HUES64 (cell line): ENCODE results near the gene CACNG8. TPM values are rescaled to one million over a fixed set of nuclear protein-coding genes. Genes with fewer than 3 reads are reported as not detected.

Experiments used
- H3K27ac ChIP-seq: 2 replicates; pipeline ENCODE4 v1.7.0; 2013; ENCODE audit warnings: low read depth, low read length, inconsistent platforms
- H3K27me3 ChIP-seq: 2 replicates; pipeline ENCODE4 v1.6.1; 2013; ENCODE audit warnings: mild to moderate bottlenecking, low read length; ENCODE audit not compliant: insufficient read depth
- H3K36me3 ChIP-seq: 2 replicates; pipeline ENCODE4 v1.6.1; 2013; ENCODE audit warnings: mild to moderate bottlenecking, low read length; ENCODE audit not compliant: insufficient read depth
- H3K4me1 ChIP-seq: 2 replicates; pipeline ENCODE4 v1.6.1; 2013; ENCODE audit warnings: mild to moderate bottlenecking, low read length, moderate library complexity; ENCODE audit not compliant: insufficient read depth
- H3K4me3 ChIP-seq: 2 replicates; pipeline ENCODE4 v1.5.1; 2013; ENCODE audit warnings: mild to moderate bottlenecking, low read length, moderate library complexity
- H3K9ac ChIP-seq: 2 replicates; pipeline ENCODE4 v1.6.1; 2013; ENCODE audit warnings: mild to moderate bottlenecking, low read depth, low read length
- H3K9me3 ChIP-seq: 2 replicates; pipeline ENCODE4 v1.6.1; 2013; ENCODE audit warnings: low read depth, low read length; ENCODE audit not compliant: insufficient read depth
- WGBS: fragments of 150-250, 120-280 bp; methylation state at CpG from one replicate; pipeline ENCODE4 v1.1.7; 2013; ENCODE audit warnings: missing lambda C conversion rate; 5-methylcytosine and 5-hydroxymethylcytosine counted together
- polyA plus RNA-seq, 2 experiments: library from polyadenylated mRNA; stranded (reverse); fragments of 50-300 nt; gene quantifications; one replicate each; pipeline ENCODE4 v1.2.3, GENCODE V29; 2013

The CACNG8 gene
- polyA plus RNA-seq (2013, experiment 1 of 2), result 1.6 TPM
- polyA plus RNA-seq (2013, experiment 2 of 2), result 2.5 TPM

DNA sequence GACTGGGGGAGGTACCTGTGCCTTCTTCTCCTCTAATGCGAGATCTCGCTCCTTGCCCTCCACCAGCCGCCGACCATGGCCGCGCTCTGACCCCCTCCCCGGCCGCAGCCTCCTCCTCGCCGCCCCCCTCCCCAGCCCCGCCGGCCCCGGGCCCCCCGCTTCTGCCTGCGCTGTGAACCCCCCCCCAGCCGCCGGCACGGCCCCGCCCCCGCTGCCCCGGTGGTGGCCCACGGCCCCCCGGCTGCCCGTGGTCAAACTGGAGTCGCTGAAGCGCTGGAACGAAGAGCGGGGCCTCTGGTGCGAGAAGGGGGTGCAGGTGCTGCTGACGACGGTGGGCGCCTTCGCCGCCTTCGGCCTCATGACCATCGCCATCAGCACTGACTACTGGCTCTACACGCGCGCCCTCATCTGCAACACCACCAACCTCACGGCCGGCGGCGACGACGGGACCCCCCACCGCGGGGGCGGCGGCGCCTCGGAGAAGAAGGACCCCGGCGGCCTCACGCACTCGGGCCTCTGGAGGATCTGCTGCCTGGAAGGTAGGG is at the start of gene CACNG8:
CACNG8 (plus strand) TSS at position 51 of the 545 bp plus-strand sequence.
- H3K4me3 ChIP-seq, result peak within 1 kb of the TSS; percentile 59
- WGBS, result 4% methylated on average over 42 of the region's 55 CpGs
- peaks cover 41% of the 10 kb centered on the region for H3K27me3 ChIP-seq
- peaks cover 22% of the 10 kb centered on the region for H3K36me3 ChIP-seq
- H3K4me1 ChIP-seq, result peaks cover 8% of the 10 kb centered on the region; the same call in 1 of the 2 replicates
- no peaks in the 10 kb centered on the region for H3K9me3 ChIP-seq
- H3K27ac ChIP-seq, result no peak within 1 kb of the TSS
- no peak within 1 kb of the TSS for H3K9ac ChIP-seq

DNA sequence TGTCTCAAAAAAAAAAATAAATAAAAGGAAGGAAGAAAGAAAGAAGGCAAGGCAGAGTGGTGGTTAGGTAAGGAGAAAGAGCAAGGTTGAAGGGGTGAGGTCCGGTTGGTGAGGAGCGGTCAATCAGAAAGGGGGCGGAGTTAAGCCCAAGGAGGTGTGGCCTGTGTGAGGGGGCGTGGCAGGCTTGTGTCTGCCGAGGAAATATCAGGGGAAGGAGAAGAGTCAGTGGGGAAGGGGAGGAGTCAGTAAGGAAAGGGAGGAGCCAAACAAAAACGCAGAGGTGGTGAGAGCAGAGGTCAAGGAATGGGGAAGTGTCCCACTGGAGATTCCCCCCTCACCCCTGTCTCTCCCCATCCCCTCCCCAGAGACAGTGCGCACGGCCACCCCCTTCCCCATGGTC is 47.7 kb upstream of the CACNG8 start:
- WGBS, result 74% methylated on average over 8 of the region's 8 CpGs
- no peak overlapping the region for H3K27ac ChIP-seq
- no peaks in the 10 kb centered on the region for H3K9me3 ChIP-seq

DNA sequence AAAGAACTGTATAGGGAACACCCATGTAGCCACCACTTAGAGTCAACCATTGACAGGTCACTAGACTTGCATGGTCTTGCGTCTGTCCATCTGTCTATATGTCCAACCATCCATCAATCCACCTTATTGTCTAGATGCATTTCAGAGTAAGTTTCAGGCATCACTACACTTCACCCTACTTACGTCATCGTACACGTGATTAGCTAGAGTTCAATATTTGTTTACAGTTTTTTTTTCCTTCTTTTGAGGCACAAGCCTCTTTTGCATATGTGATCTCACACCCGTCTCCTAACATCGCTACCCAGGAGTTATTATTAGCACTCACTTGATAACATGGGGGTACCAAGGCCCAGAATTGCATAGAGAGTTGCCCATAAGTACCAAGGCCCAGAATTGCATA is 46.7 kb upstream of the CACNG8 start:
- Histone ChIP-seq H3K4me3 (no peak overlapping the region), H3K27me3 (peaks cover 8% of the 10 kb centered on the region), H3K27ac (no peak overlapping the region), H3K9me3 (no peaks in the 10 kb centered on the region), H3K9ac (no peak overlapping the region), H3K36me3 (peaks cover 37% of the 10 kb centered on the region), H3K4me1 (no peaks in the 10 kb centered on the region)
- 97% methylated on average over 6 of the region's 6 CpGs for WGBS

More for the DNA sequence above, 47.7 kb upstream of the CACNG8 start:
- Histone ChIP-seq H3K4me1 (no peaks in the 10 kb centered on the region), H3K36me3 (peaks cover 37% of the 10 kb centered on the region), H3K27me3 (peaks cover 18% of the 10 kb centered on the region), H3K4me3 (no peak overlapping the region), H3K9ac (no peak overlapping the region)

DNA sequence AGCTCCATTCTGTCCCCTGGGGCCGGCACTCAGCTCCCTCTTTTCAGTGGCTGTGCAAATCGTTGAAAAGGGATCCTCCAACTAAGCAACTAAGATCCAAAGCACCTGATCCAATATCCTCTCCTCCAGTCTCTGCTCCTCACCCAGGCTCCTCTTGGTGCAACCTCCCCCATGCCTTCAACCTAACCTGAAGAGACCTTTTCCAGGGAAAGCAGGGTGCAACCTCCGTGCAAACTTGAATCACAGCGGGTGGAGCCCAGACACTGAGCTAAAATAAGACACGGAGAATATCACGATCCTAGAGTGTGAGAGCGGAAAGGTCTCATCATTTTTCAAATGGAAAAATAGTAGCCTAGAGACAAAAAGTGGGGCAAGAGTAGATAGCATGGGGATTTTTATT is 45.4 kb upstream of the CACNG8 start:
- WGBS, result 93% methylated on average over 7 of the region's 7 CpGs
- Histone ChIP-seq H3K9ac (no peak overlapping the region), H3K9me3 (no peaks in the 10 kb centered on the region)

DNA sequence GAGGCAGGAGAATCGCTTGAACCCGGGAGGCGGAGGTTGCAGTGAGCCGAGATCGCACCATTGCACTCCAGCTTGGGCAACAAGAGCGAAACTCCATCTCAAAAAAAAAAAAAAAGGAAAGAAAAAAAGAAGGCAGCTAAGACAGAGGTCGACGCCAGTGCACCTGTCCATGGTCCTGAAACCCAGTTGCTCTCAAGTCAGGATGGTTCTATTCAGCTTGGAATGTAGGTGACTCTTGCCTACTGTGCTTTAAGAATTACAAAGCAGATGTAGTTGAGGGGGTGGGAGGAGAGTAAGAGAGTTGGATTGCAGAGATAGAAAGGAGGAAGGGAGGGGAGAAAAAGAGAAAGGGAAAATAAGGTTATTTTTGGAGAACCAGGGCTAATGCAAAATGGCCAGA is 35.0 kb upstream of the CACNG8 start:
- no peaks in the 10 kb centered on the region for H3K9me3 ChIP-seq
- no peak overlapping the region for H3K27ac ChIP-seq
- WGBS, result under 1% methylated on average over 2 of the region's 8 CpGs
- H3K4me1 ChIP-seq, result peaks cover 3% of the 10 kb centered on the region; the same call in 1 of the 2 replicates
- H3K27me3 ChIP-seq, result no peaks in the 10 kb centered on the region
- no peak overlapping the region for H3K9ac ChIP-seq
- no peak overlapping the region for H3K4me3 ChIP-seq
- H3K36me3 ChIP-seq, result peaks cover 17% of the 10 kb centered on the region

More for the DNA sequence above, 45.4 kb upstream of the CACNG8 start:
- Histone ChIP-seq H3K4me1 (no peaks in the 10 kb centered on the region), H3K36me3 (peaks cover 37% of the 10 kb centered on the region), H3K27me3 (no peaks in the 10 kb centered on the region; the same call in 1 of the 2 replicates), H3K27ac (no peak overlapping the region), H3K4me3 (no peak overlapping the region)

DNA sequence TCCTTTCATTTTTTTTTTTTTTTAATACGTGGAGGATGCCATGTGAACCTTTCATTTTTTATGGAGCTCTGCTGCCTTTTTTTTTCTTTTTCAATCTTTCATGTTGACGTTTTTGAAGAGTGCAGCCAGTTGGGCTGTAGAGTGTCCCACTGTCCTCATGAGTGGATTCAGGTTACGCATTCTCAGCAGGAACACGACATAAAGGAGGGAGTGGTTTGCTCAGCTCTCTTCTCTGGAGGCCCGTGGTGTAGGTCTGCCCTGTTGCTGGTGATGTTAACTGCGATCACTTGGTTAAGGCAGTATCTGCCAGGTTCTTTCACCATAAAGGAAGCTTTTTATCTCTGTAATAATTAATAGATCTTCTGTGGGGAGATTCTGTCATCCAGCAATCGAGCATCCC is 26.7 kb upstream of the CACNG8 start:
- H3K9ac ChIP-seq, result no peak overlapping the region
- no peak overlapping the region for H3K27ac ChIP-seq
- no peaks in the 10 kb centered on the region for H3K4me1 ChIP-seq
- H3K27me3 ChIP-seq, result no peaks in the 10 kb centered on the region
- H3K4me3 ChIP-seq, result no peak overlapping the region
- H3K9me3 ChIP-seq, result no peaks in the 10 kb centered on the region
- peaks cover 28% of the 10 kb centered on the region for H3K36me3 ChIP-seq
- 49% methylated on average over 5 of the region's 7 CpGs for WGBS

DNA sequence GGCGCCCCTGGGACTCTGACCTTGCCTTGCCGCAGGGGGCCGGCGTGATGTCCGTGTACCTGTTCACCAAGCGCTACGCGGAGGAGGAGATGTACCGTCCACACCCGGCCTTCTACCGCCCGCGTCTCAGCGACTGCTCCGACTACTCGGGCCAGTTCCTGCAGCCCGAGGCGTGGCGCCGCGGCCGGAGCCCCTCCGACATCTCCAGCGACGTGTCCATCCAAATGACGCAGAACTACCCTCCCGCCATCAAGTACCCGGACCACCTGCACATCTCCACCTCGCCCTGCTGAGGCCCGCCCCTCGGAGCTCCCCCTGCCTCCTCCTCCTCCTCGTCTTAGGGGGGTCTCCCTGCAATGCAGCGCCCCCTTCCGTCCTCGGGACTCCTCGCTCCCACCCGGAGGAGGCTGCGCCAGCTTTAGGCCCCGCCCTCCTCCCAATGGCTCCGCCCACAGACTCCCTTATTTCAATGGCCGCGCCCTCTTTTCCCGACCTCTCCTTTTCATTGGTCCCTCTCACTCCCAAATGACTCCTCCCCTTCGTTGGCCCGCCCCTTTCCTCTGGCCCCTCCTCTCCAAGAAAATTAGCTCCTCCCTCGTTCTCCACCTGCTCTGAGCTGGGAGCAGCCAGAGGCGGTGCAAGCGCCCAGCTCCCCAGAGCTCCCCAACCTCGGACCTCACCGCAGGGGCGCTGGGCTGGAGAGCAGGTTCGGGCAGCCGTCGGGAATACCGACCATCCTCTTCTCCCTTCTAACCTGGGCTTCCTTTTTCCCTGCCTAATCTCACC is 20.5 kb upstream of the CACNG8 start:
- WGBS, result 15% methylated on average over 55 of the region's 55 CpGs
- H3K27ac ChIP-seq, result peak overlapping the region; percentile 63; the same call in 1 of the 2 replicates
- H3K4me3 ChIP-seq, result peak overlapping the region; percentile 72
- peak overlapping the region; percentile 69 for H3K9ac ChIP-seq
- no peaks in the 10 kb centered on the region for H3K9me3 ChIP-seq
- peaks cover 11% of the 10 kb centered on the region; the same call in 1 of the 2 replicates for H3K4me1 ChIP-seq
- peaks cover 13% of the 10 kb centered on the region; the same call in 1 of the 2 replicates for H3K36me3 ChIP-seq
- H3K27me3 ChIP-seq, result peaks cover 5% of the 10 kb centered on the region; the same call in 1 of the 2 replicates

DNA sequence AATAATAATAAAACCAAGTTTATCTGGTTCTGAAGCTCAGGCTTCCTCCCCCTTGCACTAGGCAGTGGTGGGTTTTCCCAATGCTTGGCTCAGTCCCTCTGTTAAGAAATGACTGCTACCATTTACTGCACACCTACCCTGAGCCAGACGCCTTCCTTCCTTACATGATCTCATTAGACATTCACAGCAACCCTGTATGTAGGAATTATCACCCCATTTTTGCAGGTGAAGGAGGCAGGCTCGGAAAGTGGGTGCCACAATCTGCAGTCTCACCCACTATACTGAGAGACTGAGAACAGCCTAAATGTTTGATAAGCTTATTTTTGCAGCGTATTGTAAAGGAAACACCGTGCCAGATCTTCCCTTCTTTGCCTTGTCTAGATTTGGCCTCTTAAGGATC is 18.3 kb upstream of the CACNG8 start:
- no peak overlapping the region for H3K9ac ChIP-seq
- WGBS, result 91% methylated on average over 4 of the region's 4 CpGs
- peaks cover 11% of the 10 kb centered on the region; the same call in 1 of the 2 replicates for H3K4me1 ChIP-seq
- peaks cover 10% of the 10 kb centered on the region; the same call in 1 of the 2 replicates for H3K36me3 ChIP-seq
- H3K27ac ChIP-seq, result no peak overlapping the region
- H3K27me3 ChIP-seq, result peaks cover 5% of the 10 kb centered on the region; the same call in 1 of the 2 replicates
- H3K9me3 ChIP-seq, result no peaks in the 10 kb centered on the region
- no peak overlapping the region for H3K4me3 ChIP-seq

DNA sequence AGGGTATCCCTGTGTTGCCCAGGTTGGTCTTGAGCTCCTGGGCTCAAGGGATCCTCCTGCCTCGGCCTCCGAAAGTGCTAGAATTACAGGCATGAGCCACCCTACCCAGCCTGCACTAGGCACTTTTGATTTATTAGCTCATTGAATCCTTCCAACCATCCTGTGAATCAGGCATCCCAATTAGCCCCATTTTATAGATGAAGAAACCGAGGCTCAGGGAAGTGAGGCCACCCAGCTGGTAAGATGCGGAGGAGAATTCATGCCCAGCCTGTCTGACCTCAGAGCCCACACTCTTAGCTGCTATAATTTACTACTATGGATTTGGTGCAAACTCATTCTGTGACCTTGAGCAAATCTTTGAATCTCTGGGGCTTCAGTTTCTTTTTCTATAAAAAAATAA is 17.8 kb upstream of the CACNG8 start:
- Histone ChIP-seq H3K27ac (no peak overlapping the region; the same call in 1 of the 2 replicates), H3K36me3 (peaks cover 5% of the 10 kb centered on the region; the same call in 1 of the 2 replicates), H3K4me1 (peaks cover 11% of the 10 kb centered on the region; the same call in 1 of the 2 replicates), H3K27me3 (peaks cover 5% of the 10 kb centered on the region; the same call in 1 of the 2 replicates), H3K9ac (no peak overlapping the region), H3K9me3 (no peaks in the 10 kb centered on the region), H3K4me3 (peak overlapping the region; percentile 42; the same call in 1 of the 2 replicates)
- 95% methylated on average over 4 of the region's 4 CpGs for WGBS

DNA sequence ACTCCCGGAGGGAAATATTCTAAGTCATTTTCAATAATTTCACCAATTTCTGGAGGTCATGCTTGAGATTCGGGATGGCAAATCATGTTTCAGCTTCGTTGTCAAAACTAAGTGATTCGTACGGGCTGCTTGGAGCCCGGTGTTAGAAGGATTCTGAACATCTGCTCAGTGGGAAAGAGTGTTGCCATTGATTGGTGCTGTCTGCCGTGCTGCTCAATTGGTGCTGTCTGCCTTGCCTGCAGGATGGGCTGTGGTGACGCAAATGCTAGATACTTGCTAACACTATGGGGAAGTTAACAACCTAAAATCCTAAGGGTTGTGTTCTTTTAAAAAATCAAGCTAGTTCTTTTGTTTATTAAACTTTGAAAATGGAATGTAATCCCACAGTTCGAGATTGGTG is 17.3 kb upstream of the CACNG8 start:
- Histone ChIP-seq H3K27ac (peak overlapping the region; percentile 35; the same call in 1 of the 2 replicates), H3K9me3 (no peaks in the 10 kb centered on the region), H3K4me3 (peak overlapping the region; percentile 42), H3K27me3 (peaks cover 5% of the 10 kb centered on the region; the same call in 1 of the 2 replicates), H3K9ac (no peak overlapping the region), H3K4me1 (peaks cover 11% of the 10 kb centered on the region; the same call in 1 of the 2 replicates), H3K36me3 (peaks cover under 1% of the 10 kb centered on the region; the same call in 1 of the 2 replicates)
- 35% methylated on average over 9 of the region's 9 CpGs for WGBS

DNA sequence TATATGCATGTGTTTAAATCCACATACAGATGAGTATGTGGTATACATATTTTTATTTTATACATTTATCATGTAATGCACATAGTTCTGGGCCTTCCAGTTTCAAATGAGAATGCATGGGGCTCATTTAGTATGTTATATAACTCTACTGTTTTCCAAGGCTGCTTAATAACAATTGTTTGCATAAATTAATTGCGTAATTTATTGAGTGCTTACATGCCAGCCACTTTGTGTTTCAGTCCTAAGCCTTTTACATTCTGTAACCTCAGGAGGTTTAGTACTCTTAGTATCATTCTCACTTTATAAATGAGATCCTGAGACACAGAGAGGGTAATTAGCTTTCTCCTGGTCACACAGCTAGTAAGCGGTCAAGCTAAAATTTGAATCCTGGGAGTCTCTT is 16.7 kb upstream of the CACNG8 start:
- WGBS, result 100% methylated on average over 2 of the region's 2 CpGs

More for the DNA sequence above, 16.7 kb upstream of the CACNG8 start:
- Histone ChIP-seq H3K4me1 (peaks cover 11% of the 10 kb centered on the region; the same call in 1 of the 2 replicates), H3K9me3 (no peaks in the 10 kb centered on the region), H3K27ac (no peak overlapping the region), H3K4me3 (peak overlapping the region; percentile 42), H3K9ac (no peak overlapping the region), H3K36me3 (no peaks in the 10 kb centered on the region), H3K27me3 (peaks cover 5% of the 10 kb centered on the region; the same call in 1 of the 2 replicates)
